ENCODE measurements around the gene UST. TPM values are rescaled to one million over a fixed set of nuclear protein-coding genes. Genes with fewer than 3 reads are reported as not detected.

The UST gene
- total RNA-seq, 1 experiment from 2014 or later, result 6.1 TPM

DNA sequence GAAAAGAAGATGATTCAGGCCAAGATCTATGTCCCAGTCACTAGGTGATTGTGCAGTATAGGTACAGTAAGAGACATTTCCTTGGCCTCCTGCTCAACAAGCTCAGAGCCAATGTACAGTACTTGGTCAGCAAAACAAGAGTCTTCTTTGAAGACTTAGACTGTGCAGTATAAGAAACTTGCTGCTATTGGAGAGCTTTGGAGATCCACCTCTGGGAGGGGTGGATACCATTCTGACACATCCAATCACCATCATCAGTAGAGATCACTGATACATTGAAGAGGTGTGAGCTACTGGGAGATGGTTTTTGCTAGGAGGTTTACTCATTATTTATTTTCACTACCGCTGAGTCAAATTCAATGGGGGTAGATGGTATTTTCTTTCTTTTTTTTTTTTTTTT, 77.5 kb downstream of the UST start:
- RAD21 ChIA-PET (ENCODE audit: low non-redundant PET in 1 of 2, low total read pairs in 2 of 2, uncharacterized antibody in 2 of 2, unreplicated experiment in 2 of 2), result no interaction called here

More for the DNA sequence above, 77.5 kb downstream of the UST start:
- Histone ChIP-seq H3K9me3 (ENCODE audit: control insufficient read depth in 1 of 2, insufficient read depth in 1 of 2, low read depth in 1 of 2, low read length in 2 of 2) (no peaks in the 10 kb centered on the region), H3K79me2 (ENCODE audit: insufficient read depth, low read length) (no peaks in the 10 kb centered on the region), H3K9ac (ENCODE audit: low read length) (no peak overlapping the region), H2AFZ (ENCODE audit: low read depth, low read length, poor library complexity, severe bottlenecking) (no peak overlapping the region), H4K20me1 (ENCODE audit: insufficient read depth) (no peaks in the 10 kb centered on the region), H3K36me3 (ENCODE audit: control insufficient read depth in 1 of 2, insufficient read depth in 2 of 2, low read length in 2 of 2) (no peaks in the 10 kb centered on the region), H3K4me1 (ENCODE audit: control insufficient read depth in 1 of 2, insufficient read depth in 2 of 2, low read length in 2 of 2) (no peaks in the 10 kb centered on the region), H3K4me3 (replicated peaks in 1 of 2; ENCODE audit: low read depth in 1 of 2, low read length in 2 of 2) (no peak overlapping the region), H3K27me3 (ENCODE audit: insufficient read depth, low read length) (peaks cover 3% of the 10 kb centered on the region; the same call in 1 of the 2 replicates), H3K27ac (ENCODE audit: low read depth, low read length) (no peak overlapping the region), H3K4me2 (ENCODE audit: low read length) (no peak overlapping the region), H3K9me2 (ENCODE audit: insufficient read depth) (no peaks in the 10 kb centered on the region)
- POLR2A ChIA-PET, result no interaction called here
- TF ChIP-seq YY1 (IDR thresholded peaks at IDR 0.05; ENCODE audit: extremely low read depth, insufficient replicate concordance, low read depth, low read length) (no peak), SRF (IDR thresholded peaks at IDR 0.05; ENCODE audit: low read depth) (no peak), EZH2phosphoT487 (IDR thresholded peaks at IDR 0.05; ENCODE audit: borderline replicate concordance) (no peak), POLR2AphosphoS5 (IDR thresholded peaks at IDR 0.05; ENCODE audit: low read depth, low read length) (no peak), CTCF (IDR thresholded peaks at IDR 0.05 in 2 of 3, conservative IDR thresholded peaks at IDR 0.05 in 1 of 3; ENCODE audit: borderline replicate concordance in 1 of 3, insufficient read depth in 1 of 3, low read depth in 2 of 3, low read length in 2 of 3) (no peak), EZH2 (IDR thresholded peaks at IDR 0.05) (no peak), JUND (IDR thresholded peaks at IDR 0.05) (no peak), MAX (IDR thresholded peaks at IDR 0.05) (no peak), REST (IDR thresholded peaks at IDR 0.05; ENCODE audit: low read depth) (no peak), ZFX (IDR thresholded peaks at IDR 0.05) (no peak), ZNF274 (IDR thresholded peaks at IDR 0.05; ENCODE audit: low read depth, low read length) (no peak), CEBPB (IDR thresholded peaks at IDR 0.05; ENCODE audit: low read depth) (no peak), TCF7L2 (IDR thresholded peaks at IDR 0.05; ENCODE audit: borderline replicate concordance, extremely low read depth, insufficient read depth, insufficient read length) (no peak), ELF1 (IDR thresholded peaks at IDR 0.05; ENCODE audit: borderline replicate concordance, low read depth) (no peak), EGR1 (IDR thresholded peaks at IDR 0.05; ENCODE audit: low read depth) (no peak), FOSL1 (IDR thresholded peaks at IDR 0.05; ENCODE audit: low read depth) (no peak), POLR2A (IDR thresholded peaks at IDR 0.05; ENCODE audit: borderline replicate concordance, extremely low read depth, insufficient read depth, insufficient read length) (no peak), ZBTB33 (IDR thresholded peaks at IDR 0.05; ENCODE audit: extremely low read depth, insufficient replicate concordance, low read length) (no peak)
- TF ChIP-seq, protein P1, sequence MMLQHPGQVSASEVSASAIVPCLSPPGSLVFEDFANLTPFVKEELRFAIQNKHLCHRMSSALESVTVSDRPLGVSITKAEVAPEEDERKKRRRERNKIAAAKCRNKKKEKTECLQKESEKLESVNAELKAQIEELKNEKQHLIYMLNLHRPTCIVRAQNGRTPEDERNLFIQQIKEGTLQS (IDR thresholded peaks at IDR 0.05), result no peak
- DNase-seq (ENCODE audit: low read depth, low spot score) (no peak), ATAC-seq (no peak)
- intact Hi-C loops (cut with micrococcal nuclease), result no loop called here
- CTCF ChIA-PET, result no interaction called here
- no TSS peak for BruUV-seq (replicated peaks)
